ENCODE data around the gene COL28A1.

DNA sequence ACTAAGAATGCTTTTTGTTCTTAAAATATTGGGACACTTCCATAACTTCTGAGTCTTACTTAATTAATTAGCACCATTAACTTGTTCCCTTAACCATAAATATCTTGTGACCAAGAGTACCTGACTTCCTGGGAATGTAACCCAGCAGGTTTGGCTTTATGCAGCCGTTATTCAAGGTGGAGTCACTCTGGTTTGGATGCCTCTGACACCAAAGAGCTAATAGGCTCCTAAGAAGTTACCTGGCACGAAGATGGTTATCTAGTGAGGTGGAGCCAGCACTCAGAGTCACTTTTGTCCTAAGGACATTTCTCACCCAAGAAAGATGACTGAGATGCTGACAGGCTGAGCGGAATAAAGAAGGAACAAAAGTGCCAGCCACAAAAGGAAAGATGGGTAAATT is 181.0 kb downstream of the COL28A1 start:
- TF ChIP-seq, protein P1, sequence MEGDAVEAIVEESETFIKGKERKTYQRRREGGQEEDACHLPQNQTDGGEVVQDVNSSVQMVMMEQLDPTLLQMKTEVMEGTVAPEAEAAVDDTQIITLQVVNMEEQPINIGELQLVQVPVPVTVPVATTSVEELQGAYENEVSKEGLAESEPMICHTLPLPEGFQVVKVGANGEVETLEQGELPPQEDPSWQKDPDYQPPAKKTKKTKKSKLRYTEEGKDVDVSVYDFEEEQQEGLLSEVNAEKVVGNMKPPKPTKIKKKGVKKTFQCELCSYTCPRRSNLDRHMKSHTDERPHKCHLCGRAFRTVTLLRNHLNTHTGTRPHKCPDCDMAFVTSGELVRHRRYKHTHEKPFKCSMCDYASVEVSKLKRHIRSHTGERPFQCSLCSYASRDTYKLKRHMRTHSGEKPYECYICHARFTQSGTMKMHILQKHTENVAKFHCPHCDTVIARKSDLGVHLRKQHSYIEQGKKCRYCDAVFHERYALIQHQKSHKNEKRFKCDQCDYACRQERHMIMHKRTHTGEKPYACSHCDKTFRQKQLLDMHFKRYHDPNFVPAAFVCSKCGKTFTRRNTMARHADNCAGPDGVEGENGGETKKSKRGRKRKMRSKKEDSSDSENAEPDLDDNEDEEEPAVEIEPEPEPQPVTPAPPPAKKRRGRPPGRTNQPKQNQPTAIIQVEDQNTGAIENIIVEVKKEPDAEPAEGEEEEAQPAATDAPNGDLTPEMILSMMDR (IDR thresholded peaks at IDR 0.05) = no peak
- TF ChIP-seq EZH2 (IDR thresholded peaks at IDR 0.05) = no peak

Measured in neural progenitor cell (in vitro differentiated cells).